ENCODE results near the gene PDIA5.

- TF ChIP-seq CTCF (IDR thresholded peaks at IDR 0.05) (no peak), POLR2A (IDR thresholded peaks at IDR 0.05) (no peak), POLR2AphosphoS5 (IDR thresholded peaks at IDR 0.05) (no peak)
Measured at GRCh38 chr3:123028233-123028828, 38.5 kb upstream of the PDIA5 start.
